Peyer's patch (tissue), 4 donors: ENCODE results near the gene GRPEL1.

ENCODE experiments used
- CTCF ChIP-seq, 6 experiments: fragments of 450-650 bp in 4 of 6; fragments of 200-600 bp in 2 of 6; sonication (generic) in 1 of 6; IDR thresholded peaks; one replicate each; pipeline ENCODE4 v1.5.1; 2017 to 2019; ENCODE audit warnings: antibody characterized with exemption in 6 of 6, mild to moderate bottlenecking in 3 of 6, moderate library complexity in 1 of 6
- POLR2A ChIP-seq, 2 donors: fragments of 450-650 bp; IDR thresholded peaks; one replicate each; pipeline ENCODE4 v1.5.1; 2017; ENCODE audit warnings: antibody characterized with exemption in 2 of 2, mild to moderate bottlenecking in 2 of 2, moderate library complexity in 2 of 2

GRCh38 chr4:7045961-7046921, 21.6 kb downstream of the GRPEL1 start:
- TF ChIP-seq CTCF (IDR thresholded peaks at IDR 0.05) (no peak), POLR2A (IDR thresholded peaks at IDR 0.05) (no peak)
